HL-60 (cell line): ENCODE data around the gene MTTP.
A peak's percentile ranks its signal among the peaks of the same experiment; 100 is the strongest.

Source experiments
- DNase-seq, 2 experiments: peaks; one replicate each; pipeline ENCODE4 v3.0.0-alpha.2; 2010 to 2020; ENCODE audit warnings: low read depth in 1 of 2, low spot score in 1 of 2
- H3K27ac ChIP-seq: fragments of 250-450 bp; sonication (Bioruptor Pico); replicated peaks from 2 replicates; pipeline ENCODE4 v1.5.1; 2020; ENCODE audit warnings: mild to moderate bottlenecking, moderate library complexity
- H3K27me3 ChIP-seq: fragments of 250-450 bp; sonication (Bioruptor Pico); 2 replicates; pipeline ENCODE4 v1.5.1; 2021; ENCODE audit warnings: mild to moderate bottlenecking, moderate library complexity; ENCODE audit not compliant: insufficient read depth, poor library complexity, severe bottlenecking
- H3K4me3 ChIP-seq: replicated peaks from 2 replicates; pipeline ENCODE4 v1.5.1; 2011; ENCODE audit warnings: mild to moderate bottlenecking, control low read depth, low read length; ENCODE audit not compliant: insufficient read depth
- CTCF ChIP-seq: IDR thresholded peaks from one replicate; pipeline ENCODE4 v1.5.1; 2011; ENCODE audit warnings: low read length, control low read depth, inconsistent platforms; ENCODE audit not compliant: insufficient read depth
- GABPA ChIP-seq: IDR thresholded peaks from 2 replicates; pipeline ENCODE4 v1.6.1; 2012; ENCODE audit warnings: low read depth
- POLR2AphosphoS5 ChIP-seq: IDR thresholded peaks from 2 replicates; pipeline ENCODE4 v1.6.1; 2012; ENCODE audit warnings: low read depth
- REST ChIP-seq: IDR thresholded peaks from 2 replicates; pipeline ENCODE4 v1.6.1; 2012; ENCODE audit warnings: low read depth; ENCODE audit not compliant: insufficient replicate concordance
- SPI1 ChIP-seq: IDR thresholded peaks from 2 replicates; pipeline ENCODE4 v1.6.1; 2012; ENCODE audit warnings: low read depth, mild to moderate bottlenecking, borderline replicate concordance

MTTP gene

GRCh38 chr4:99563310-99564186, 11.1 kb upstream of the MTTP start, which contains the start of gene TRMT10A:
TRMT10A (minus strand) TSS chr4:99564039; CDS start chr4:99559338, 4,701 bp downstream.
- TF ChIP-seq CTCF (no peak), SPI1 (peak; percentile 47; the same call in 1 of the 2 replicates), REST (peak; percentile 67), POLR2AphosphoS5 (peak; percentile 91), GABPA (peak; percentile 90)
- Histone ChIP-seq H3K27ac (peak within 1 kb of the TSS; percentile 95), H3K4me3 (peak within 1 kb of the TSS; percentile 53)

GRCh38 chr4:99564921-99565320, 9.7 kb upstream of the MTTP start:
- Histone ChIP-seq H3K27ac (no peak overlapping the region), H3K27me3 (no peaks in the 10 kb centered on the region), H3K4me3 (no peak overlapping the region)
- no peak for DNase-seq
- TF ChIP-seq REST (no peak), GABPA (no peak), POLR2AphosphoS5 (no peak), CTCF (no peak), SPI1 (no peak)

More at GRCh38 chr4:99563310-99564186, 11.1 kb upstream of the MTTP start, which contains the start of gene TRMT10A:
- DNase-seq: peak; percentile 83 to 97
- no peaks in the 10 kb centered on the region for H3K27me3 ChIP-seq

GRCh38 chr4:99571883-99572282, 2.7 kb upstream of the MTTP start:
- TF ChIP-seq SPI1 (no peak), CTCF (no peak), POLR2AphosphoS5 (no peak), REST (no peak)
- H3K27ac ChIP-seq: no peak overlapping the region
- H3K27me3 ChIP-seq: no peaks in the 10 kb centered on the region
- no peak for DNase-seq
- no peak overlapping the region for H3K4me3 ChIP-seq
